H1 (cell line): ENCODE measurements around the gene NRL. TPM values are rescaled to one million over a fixed set of nuclear protein-coding genes. Genes with fewer than 3 reads are reported as not detected.

Experiments
- BCL11A ChIP-seq, 2 experiments: IDR thresholded peaks; one replicate each; pipeline ENCODE4 v1.6.1; 2011; ENCODE audit warnings: low read depth in 2 of 2, low read length in 2 of 2, mild to moderate bottlenecking in 2 of 2
- CHD7 ChIP-seq: fragments of 300-600 bp; sonication (generic); IDR thresholded peaks from 2 replicates; pipeline ENCODE4 v1.7.1; 2012; ENCODE audit warnings: low read length, moderate library complexity, mild to moderate bottlenecking, inconsistent platforms; ENCODE audit not compliant: insufficient replicate concordance
- CTBP2 ChIP-seq: IDR thresholded peaks from 2 replicates; pipeline ENCODE4 v1.7.0; 2011; ENCODE audit warnings: borderline replicate concordance, mild to moderate bottlenecking, moderate library complexity, mixed read lengths, low read length; ENCODE audit not compliant: insufficient read depth, insufficient read length
- E2F6 ChIP-seq: IDR thresholded peaks from 2 replicates; pipeline ENCODE4 v1.6.1; 2012; ENCODE audit warnings: inconsistent platforms
- MAX ChIP-seq: IDR thresholded peaks from 2 replicates; pipeline ENCODE4 v1.6.1; 2012; ENCODE audit warnings: inconsistent platforms
- SIX5 ChIP-seq: IDR thresholded peaks from 2 replicates; pipeline ENCODE4 v1.6.1; 2011; ENCODE audit warnings: mild to moderate bottlenecking, low read depth, low read length
- polyA plus RNA-seq, 7 experiments: library from polyadenylated mRNA; depleted of rRNA in 3 of 7; stranded (reverse) in 5 of 7; unstranded in 2 of 7; fragments of >200 nt in 5 of 7; fragments of 200-250 nt in 2 of 7; gene quantifications; 1 replicate in 5 of 7; 2 replicates in 1 of 7; 4 replicates in 1 of 7; pipeline versions ENCODE4 v1.2.1 to v1.2.3, GENCODE V29; 2011 to 2013; ENCODE audit warnings: missing spikeins in 2 of 7, mixed read lengths in 2 of 7
- total RNA-seq: library from RNA; stranded (reverse); fragmentation: NEBNext Ultra II Directional; extraction: Animal tissue kit (Norgen Biotek cat#: 25700); gene quantifications from 2 replicates; pipeline ENCODE4 v1.2.1, GENCODE V29; 2021

Gene NRL
- total and polyA plus RNA-seq, 2 of the 8 experiments (the other 6 are each of a cell fraction or from before 2014, with no cell fraction given) = 1.1 to 2.2 TPM

DNA sequence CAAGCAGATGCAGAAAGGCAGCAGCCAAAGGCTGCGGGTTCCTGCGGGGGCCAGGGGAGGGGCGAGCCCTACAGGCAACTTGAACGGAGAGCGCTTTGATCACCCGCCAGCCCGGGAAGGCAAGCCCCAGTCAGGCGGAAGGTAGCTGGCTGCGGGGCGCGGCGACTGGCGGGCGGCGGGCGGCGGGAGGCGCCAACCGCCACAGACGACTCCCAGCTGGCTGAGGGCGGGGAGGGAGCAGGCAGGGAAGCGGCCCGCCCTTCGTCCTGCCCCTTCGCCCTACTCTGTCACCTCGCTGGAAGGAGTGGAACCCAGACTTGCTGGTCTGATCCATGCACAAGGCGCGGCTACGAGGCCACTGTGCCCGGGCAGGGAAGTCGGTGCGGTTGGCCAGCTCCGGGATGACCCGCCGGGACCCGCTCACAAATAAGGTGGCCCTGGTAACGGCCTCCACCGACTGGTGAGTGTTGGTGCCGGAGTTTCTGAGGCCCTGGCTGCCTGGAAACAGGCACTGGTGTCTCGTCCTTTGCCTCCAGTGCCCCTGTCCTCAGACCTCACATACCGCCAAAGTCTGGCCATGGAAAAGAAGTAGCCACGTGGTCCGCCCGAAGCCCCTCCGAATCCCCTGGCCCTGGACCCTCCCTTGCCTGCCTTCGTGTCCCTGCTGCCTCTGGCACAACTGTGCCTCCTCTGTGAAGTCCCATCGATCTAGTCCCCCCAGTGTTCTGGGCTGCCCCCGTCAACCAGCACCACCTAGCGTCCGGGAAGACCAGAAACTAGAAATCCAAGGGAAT lies 78.4 kb downstream of the NRL start (continued):
- TF ChIP-seq CTBP2 (no peak), CHD7 (no peak), E2F6 (peak; percentile 42), BCL11A (IDR thresholded peaks at IDR 0.05; ENCODE audit: low read depth in 2 of 2, low read length in 2 of 2) (no peak), MAX (peak; percentile 69), SIX5 (no peak)
